Activated CD4-positive, alpha-beta T cell treated with anti-CD3 and anti-CD28 coated beads for 1 hour (primary cell): ENCODE data around the gene LHFPL5.

Experiments
- DNase-seq: peaks from one replicate; pipeline ENCODE4 v3.0.0-alpha.2; 2020

The LHFPL5 gene

DNA sequence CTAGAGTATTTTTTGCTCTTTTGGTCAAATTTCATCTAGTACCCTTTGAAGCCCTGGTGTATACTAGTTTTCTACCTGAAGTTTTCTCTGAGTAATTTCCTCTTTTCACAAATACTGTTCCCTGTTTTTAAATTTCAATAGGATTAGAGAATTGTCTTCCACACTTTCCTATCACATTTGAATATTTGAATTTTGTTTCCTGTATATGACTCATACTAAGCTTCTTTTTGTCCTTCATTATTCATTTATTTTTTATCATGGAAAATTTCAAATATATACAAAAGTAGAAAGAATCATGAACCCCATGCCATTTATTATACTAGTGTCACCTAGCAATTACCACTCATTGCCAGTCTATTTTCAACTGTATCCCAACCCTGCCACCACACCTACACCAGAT, 52.7 kb downstream of the LHFPL5 start:
- no peak for DNase-seq

DNA sequence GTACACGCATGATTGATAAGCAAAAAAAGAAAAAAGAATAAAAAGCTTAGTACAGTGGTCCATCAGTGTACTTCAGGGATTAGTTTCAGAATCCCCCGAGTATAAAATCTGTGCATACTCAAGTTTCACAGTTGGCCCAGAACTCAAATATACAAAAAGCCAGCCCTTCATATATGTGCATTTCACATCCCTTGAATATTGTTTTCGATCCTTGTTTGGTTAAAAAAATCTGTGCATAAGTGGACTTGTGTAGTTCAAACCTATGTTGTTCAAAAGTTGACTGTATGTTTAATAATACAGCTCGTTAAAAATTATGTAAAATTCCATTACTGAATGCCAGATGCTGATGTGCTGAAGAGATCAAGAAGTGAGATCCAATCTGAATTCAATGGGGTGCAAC, 54.2 kb downstream of the LHFPL5 start:
- DNase-seq, result no peak
